HL-60/S4 (cell line): ENCODE data around the gene GLCCI1.
"Not testable (repeated sequence)": the region's sequence is repeated elsewhere in the genome, so short reads cannot be mapped to it uniquely, and the experiment has no call there.

Experiments used
- in situ Hi-C: fragments of 300-500 bp; cut with MboI; formaldehyde crosslinking; loops from 2 replicates; pipeline ENCODE4 v1.14.3; 2022; ENCODE audit warnings: low sequenced_read_pairs

Gene GLCCI1

DNA sequence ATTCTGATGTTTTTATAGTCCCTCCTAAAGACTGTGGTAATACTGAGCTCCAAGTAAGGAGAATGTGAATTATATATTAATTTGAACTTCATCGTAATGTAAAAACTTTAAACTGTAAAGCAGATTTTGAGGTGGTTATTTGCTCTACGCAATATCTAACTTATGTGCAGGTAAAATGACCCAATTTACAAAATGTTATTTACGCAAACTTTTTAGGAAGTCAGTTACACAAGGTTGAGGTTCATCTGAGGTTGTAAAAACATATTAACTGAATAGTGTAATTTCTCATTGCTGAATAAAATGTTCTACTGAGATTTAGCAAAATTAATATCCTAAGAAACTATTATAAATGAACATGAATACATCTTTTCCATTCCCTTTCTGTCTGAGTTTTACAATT, 15.8 kb downstream of the GLCCI1 start:
- in situ Hi-C loops: no loop called here

DNA sequence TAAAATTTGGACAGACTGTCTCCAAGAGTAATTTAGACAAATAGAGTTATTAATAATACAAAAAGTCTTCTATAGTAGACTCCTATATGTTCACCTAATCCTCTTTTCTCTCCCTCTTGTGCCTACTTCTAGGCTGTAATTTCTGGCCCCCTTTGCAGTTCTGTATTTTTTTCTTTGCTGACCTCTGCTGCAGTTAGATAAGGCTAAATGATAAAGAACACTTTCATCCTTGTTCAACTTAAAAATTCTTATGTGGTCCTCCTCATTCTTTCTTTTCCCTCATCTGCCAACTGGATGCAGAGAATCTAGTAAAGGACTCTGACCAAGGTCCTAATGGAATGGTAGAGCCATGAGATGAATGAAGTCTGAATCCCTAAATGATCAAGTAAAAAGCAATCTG, 20.1 kb downstream of the GLCCI1 start:
- in situ Hi-C loops: no loop called here

DNA sequence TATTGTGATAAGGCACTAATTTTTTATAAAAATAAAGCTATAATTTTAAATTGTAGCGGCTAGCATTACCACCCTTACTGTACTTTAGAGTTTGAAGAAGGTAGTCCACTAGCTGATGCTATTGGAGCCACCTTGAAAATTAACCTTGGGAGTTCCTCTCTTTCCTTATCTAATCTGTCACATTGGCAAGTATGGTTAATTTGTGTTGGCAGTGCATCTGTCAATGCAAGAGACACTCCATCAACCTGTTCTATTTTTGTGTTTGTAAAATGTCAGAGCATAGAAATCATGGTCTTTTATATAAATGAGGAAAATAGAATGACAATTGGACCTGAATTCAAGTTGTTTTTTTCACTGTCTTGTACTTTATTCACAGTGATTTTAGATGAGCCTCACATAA, 20.5 kb downstream of the GLCCI1 start:
- in situ Hi-C loops: no loop called here

DNA sequence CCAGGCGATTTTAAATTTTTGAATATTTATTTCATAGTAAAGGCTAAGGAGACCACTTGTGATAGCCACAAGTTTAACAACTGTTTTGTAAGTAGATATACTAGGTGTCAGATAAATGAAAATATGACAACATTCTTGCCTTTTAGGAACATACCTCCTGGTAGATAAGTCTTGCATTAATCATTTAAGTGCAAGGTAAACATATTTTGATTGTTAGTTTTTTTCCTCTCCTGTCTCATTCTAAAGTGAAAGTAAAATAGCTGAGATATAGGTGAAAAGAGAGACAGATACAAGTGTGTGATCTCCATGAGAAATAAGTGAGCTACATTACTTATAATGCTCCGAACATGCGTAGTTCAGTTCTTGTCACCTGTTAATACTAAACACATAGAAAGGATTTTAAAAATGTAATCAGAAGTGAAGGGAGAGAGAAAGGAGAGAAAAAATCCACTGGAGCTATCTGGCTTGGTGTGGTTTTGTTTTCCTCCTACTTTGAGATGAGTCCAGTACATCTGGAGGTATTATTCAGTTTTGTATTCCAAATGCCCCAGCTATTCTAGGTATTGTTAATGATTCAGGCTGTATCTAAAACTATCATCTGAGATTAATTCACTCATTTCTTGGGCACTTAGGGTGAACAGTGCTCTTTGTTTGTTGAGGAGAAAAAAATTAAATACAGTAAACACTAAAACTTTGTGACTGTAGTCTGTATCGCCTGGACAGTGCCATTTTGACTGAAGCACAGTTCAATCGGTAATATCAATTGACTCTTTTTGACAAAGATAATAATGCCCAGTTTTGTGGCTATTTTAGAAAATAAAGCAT, 21.2 kb downstream of the GLCCI1 start:
- in situ Hi-C loops: no loop called here

DNA sequence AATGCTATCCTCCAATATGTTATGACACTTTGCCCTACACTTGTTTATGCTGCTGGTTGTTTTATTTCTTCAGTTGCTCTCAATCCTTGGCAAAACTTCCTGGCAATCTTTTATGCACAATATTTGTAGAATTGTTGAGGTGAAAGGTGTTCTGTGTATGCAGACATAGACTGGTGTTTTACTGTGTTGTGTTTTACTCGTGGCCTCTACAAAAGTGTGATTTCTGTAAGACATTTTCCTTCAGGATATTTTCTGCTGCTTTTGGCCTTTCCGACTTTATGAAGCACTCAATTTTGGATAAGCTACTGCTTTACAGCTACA, 21.8 kb downstream of the GLCCI1 start:
- in situ Hi-C loops: no loop called here

DNA sequence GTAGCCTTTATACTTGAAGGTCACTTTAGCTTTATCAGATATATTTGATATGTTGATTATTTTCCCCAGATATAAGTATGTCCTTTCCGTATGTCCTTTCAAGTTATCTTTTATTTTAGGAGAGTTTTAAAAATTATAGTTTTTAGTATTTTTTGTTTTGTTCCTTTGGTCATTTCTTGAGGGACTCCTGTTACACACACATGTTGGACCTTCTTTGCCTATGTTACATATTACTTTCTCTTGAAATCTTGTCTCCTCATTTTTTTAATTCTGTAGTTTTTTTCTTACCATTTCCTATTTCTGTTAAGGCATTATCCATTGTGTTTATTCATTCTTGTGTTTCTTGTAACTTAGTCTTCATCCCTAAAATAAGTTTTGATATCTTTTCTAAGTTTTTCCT, 23.9 kb downstream of the GLCCI1 start:
- in situ Hi-C loops: no loop called here

DNA sequence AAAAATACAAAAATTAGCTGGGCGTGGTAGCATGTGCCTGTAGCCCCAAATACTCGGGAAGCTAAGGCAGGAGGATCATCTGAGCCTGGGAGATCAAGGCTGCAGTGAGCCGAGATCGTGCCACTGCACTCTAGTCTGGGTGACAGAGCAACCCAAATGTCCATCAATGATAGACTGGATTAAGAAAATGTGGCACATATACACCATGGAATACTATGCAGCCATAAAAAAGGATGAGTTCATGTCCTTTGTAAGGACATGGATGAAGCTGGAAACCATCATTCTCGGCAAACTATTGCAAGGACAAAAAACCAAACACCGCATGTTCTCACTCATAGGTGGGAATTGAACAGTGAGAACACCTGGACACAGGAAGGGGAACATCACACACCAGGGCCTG, 26.8 kb downstream of the GLCCI1 start:
- in situ Hi-C loops: not testable (repeated sequence)

DNA sequence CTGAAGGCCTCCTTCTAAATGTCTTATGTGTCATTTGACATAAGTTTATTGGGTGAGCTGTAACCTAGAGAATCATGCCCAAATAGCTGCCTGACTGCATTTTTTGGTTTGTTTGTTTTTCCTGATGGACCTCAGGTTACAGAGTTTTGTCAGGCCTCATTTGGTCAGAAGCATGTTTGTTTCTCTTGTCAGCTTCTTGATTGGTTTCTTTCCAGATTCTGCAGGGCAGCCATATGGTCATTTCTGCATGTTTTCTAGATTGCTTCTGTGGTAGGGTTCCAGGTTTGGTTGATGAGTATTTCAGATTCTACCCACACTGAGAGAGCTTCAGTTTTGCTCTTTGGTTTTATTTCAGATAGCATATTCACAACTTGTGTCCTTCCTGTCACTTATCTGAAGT, 28.0 kb downstream of the GLCCI1 start:
- in situ Hi-C loops: no loop called here

DNA sequence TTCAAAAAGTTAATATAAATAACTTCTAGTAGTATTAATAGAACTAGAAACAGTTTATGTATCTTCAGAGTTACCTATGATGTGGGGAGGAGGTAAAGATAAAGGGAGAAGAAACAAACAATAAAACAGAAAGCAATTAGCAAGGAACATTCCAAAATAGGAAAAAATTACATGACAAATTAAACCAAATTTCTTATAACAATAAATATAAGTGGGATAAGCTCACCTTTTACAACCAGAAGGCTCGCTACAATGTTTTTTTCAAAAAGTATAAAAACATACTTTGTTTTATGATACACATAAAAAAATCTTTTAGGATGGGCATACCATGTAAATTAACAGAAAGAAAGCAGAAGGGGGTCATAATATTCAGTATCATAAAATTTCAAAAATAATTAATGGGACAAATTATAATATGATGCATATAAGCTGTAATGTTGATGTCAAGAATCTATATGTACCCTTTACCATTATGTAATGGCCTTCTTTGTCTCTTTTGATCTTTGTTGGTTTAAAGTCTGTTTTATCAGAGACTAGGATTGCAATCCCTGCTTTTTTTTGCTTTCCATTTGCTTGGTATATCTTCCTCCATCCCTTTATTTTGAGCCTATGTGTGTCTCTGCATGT, 31.8 kb downstream of the GLCCI1 start:
- in situ Hi-C loops: no loop called here

DNA sequence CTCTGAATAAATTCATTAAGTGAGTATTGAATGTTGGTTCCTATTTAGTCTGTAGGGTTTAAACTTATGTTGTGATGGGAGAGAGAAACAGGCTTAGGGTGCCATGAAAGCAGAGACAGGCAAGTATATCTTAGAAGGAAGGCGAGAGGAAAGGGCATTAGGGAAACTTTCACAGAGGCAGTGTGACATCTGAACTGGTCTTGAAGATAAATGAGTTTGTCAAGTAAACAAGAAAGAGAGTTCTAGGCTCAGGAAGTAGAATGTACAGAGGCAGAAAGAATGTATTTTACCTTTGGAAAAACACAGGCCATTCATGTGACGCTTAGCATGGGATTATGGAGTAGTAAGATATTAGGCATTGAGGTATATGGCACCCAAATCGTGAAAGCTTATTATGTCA, 34.5 kb downstream of the GLCCI1 start:
- in situ Hi-C loops: no loop called here

DNA sequence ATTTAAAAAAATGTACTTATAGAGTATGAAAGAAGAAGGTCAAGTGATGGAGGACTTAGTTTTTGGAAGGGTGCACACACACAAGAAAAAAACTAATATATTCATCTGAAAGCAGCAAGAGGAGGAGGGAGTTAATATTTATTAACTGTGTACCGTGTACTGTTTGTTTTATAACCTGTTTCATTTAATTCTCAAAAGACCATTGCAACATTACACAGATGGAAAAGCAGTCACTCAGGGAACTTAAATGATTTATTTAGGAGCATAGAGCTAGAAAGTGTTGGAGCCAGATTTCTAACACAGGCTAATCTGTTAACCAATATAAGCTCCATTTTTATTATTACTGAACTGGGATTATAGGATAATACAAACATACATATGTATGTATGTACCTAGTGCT, 36.7 kb downstream of the GLCCI1 start:
- in situ Hi-C loops: no loop called here

DNA sequence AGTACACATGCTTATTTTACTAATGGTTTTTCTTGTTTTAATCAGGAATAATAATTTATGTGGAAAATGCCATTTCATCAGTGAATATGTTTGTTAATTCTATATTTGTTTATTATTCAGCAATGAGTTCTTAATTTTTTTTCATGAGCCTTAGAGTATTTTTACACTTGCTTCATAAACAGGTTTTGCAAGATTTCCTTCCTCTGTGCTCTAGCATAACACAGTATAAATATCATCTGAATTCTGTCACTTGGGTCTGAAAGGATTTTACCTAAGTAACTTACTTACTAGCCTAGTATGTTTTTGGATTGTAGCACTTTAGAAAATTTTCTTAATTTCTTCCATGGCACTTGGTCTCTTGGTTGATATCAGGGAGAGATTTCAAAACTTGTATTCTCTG, 45.8 kb downstream of the GLCCI1 start:
- in situ Hi-C loops: no loop called here

DNA sequence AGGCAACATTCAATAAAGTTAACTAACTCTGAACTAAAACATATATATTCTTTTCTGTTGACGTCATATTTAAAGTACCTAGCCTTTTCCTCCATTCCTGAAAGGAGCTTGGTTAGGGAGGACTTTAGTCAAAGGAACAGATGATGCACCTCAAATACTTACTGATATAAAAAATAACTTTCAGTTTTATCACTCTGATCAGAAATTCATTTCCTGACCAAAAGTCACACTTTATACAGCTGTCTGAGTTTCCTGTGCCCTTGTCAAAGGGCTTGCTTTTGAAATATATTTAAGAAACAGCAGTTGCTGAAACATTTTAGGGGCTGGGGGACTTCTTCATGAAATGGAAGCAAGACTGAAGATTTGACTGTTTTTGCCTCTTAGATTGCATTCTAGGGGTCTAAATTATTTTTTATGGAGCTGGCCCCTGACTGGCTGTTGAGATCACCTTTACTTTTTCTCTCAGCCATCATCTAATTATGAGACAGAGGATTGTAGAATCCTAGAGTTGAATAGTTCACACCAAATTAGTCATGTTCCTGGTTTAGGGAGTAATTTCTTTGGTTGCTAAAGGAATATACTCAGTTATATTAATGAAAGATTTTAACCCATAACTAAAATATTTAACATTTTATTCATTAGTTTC, 46.6 kb downstream of the GLCCI1 start:
- in situ Hi-C loops: no loop called here

DNA sequence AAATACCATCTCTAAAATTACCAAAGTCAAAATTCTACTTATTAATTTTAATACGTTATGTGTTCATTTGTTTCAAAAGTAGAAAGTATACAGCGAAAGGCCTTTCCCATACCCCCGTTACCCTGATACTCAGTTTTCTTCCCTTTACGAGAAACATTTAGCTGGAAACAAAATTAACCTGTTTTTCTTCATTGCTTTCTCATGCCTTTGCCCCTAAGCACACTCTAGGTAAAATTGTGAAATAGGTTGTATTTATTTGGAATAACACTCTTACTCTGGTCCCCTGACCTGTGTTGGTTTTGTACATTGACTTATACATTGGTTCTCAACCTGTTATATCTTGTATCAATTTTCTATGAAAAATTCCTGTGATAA, 47.1 kb downstream of the GLCCI1 start:
- in situ Hi-C loops: no loop called here

DNA sequence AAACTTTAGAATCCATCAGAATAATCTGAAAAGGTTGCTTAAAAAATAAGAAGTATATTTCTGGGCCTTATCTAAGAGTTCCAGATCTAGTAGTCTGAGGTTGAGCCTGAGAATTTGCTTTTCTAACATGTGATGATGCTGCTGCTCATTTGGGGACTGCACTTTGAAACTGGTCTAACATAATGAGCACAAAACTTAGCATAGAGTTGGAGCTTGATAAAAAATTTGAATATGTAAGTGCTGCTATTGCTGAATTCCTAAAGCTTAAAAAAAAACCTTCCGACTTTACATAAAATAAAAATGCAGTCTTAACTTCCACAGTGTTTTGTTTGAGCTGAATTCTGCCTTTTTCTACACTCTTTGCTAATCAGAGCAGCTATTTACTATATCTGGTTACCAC, 48.8 kb downstream of the GLCCI1 start:
- in situ Hi-C loops: no loop called here

DNA sequence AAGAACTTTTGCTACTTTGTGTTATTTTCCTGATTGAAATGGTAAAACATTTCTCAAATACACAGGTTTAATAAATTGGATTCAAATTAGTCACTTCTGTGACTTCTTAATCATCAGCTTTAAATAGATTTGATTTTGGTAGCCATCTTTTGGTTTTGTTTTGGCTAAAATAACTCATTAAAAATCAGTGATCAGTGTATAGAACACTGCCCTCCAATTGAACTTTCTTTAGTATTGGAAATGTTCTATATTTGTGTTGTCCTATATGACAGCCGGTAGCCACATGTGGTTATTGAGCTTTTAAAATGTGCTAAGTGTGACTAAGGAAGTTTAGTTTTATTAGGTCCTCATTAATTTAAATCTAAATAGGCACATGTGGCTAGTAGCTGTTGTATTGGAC, 50.4 kb downstream of the GLCCI1 start:
- in situ Hi-C loops: no loop called here

DNA sequence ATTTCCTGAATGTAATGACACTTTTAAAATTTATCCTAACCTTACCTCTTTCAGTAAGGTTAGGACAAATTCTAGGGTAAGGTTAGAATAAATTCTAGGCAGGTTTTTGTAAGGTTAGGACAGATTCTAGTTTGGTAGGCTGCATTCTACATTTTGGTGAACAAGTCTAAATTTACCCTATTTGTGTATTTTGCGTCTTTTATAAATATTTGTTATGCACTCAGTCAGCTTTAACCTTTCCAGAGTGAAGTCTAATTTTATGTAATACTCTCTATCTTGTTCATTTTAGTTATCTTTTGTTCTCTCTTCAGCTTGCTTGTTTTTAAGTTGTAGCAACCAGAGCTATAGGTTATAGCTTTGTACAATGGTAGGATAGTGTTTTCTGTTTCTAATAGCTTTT, 54.0 kb downstream of the GLCCI1 start:
- in situ Hi-C loops: no loop called here

DNA sequence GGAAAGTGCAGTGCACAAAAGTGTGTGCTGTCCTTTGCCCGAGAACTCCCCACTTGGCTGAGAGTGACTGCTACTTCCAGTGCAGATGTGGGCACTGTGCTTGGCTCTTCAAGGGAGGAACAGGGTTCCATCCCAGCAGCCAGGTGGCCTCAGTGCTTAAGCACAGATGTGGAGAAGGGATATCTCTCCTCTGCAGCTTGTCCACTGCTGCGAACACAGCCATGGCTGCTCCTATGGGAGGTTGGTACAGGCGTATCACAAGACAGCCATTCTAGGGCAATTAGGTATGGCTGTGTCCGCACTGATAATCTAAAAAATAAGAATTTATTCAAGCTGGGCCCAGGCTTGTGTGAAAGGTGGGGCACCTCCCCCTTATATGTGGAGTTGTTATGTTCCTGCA, 66.6 kb downstream of the GLCCI1 start:
- in situ Hi-C loops: no loop called here

DNA sequence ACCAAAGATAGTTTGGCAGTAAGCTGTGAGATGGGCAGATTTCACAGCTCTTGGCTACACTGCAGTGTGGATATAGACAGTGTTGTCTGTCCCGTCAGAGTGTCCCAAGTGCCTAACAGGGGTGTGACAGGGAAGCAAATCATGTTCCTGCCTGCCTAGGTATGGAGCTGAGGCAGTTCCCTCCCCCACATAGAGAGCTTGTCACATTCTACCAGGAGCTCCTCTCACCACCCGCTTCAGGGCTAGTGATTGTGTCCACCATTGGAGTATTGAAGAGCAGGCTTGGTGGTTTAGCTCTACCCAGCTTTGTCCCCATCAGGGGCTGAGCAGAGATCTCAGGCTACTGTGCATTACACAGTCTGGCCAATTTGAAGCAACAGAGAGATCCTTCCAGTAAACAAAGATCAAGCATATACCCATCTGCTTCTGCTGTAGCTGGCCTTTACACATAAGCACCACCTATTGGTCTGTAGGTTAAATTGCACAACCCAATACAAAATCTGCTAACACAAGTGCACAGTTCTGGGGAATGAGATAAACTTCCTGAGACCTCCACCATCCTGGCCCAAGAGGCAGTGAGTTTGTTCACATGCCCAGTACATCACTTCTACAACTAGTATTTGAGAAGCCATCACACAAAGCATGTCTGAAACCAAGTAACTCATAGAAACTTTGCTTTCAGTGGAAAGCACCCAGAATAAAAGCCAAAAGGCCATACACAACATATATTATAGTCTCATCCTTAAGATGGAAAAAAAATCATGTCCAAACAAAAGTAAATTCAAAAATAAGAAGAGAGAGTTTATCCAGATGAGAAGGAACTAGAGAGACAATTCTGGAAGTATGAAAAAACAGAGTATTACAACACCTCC, 67.3 kb downstream of the GLCCI1 start:
- in situ Hi-C loops: no loop called here

DNA sequence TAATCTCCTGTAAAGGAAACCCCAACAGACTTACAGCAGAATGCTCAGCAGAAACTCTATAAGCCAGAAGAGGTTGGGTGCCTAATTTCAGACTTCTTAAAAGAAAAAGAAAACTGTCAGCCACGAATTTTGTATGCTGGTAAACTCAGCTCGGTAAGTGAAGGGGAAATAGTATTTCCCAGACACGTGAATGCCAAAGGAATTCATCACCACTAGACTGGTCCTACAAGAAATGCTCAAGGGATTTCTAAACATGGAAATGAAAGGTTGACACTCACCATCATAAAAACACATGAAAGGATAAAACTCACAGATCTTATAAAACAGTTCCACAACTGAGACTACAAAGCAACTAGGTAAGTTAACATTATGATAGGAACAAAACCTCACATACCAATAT, 68.6 kb downstream of the GLCCI1 start:
- in situ Hi-C loops: no loop called here

DNA sequence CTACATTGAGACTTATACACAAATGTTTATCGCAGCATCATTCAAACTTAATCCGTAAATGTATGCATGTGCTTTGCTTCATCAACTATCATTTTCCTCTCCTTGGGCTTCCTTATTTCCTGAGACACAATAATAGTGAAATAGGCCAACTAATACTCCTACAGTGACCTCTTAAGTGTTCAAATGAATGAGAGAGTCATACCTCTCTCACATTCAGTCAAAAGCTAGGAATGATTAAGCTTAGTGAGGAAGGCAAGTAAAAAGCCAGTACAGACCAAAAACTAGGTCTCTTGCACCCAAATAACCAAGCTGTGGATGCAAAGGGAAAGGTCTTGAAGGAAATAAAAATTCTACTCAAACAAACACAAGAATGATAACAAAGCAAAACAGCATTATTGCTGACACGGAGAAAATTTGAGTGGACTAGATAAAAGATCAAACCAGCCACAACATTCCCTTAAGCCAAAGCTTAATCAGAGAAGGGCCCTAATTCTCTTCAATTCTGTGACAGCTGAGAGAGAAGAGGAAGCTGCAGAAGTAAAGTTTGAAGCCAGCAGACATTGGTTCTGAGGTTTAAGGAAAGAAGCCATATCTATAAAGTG, 72.3 kb downstream of the GLCCI1 start:
- in situ Hi-C loops: no loop called here
